ENCODE results near the gene TGFB1. TPM values are rescaled to one million over a fixed set of nuclear protein-coding genes. Genes with fewer than 3 reads are reported as not detected.

Gene TGFB1
- total and polyA plus RNA-seq, 2 of the 13 experiments (the other 11 are each of a cell fraction or from before 2014, with no cell fraction given), result 4.1 to 5.4 TPM

DNA sequence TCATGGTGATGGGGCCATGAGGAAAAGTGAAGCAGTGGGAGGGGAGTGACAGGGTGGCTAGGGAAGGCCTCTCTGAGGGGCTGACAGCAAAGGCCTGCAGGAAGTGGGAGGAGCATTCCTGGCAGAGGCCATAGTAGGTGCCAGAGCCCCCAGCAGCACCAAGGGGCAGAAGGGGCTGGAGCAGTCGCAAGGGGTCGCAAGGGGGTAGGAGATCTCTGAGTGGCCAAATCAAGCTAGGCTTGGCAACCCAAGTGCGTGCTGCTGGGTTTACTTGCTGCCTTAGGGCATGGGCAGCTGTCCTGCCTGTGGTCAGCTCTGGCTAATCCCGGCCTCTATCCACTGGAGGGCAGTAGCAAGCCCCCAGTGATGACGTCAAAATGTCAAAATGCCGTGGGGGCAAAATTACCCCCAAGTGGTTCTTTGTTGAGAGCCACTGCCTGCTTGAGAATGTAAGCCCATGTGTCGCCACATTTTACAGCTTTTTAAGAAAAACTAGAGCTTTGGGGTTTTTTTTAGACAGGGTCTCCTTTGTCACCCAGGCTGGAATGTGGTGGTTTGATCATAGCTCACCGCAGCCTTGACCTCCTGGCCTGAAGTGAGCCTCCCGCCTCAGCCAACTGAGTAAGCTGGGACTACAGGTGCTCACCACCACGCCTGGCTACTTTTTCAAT is 32.0 kb downstream of the TGFB1 start (continued):
- TF ChIP-seq EP300 (IDR thresholded peaks at IDR 0.05; ENCODE audit: low read depth in 2 of 2, low read length in 2 of 2) (peak; percentile 56 to 63; a peak in 3 of 4 replicates), EP300 (CRISPR knock-in tag; IDR thresholded peaks at IDR 0.05; ENCODE audit: borderline replicate concordance) (no peak), ZNF460 (CRISPR knock-in tag; IDR thresholded peaks at IDR 0.05; ENCODE audit: borderline replicate concordance) (peak; percentile 91), ZNF775 (CRISPR knock-in tag; IDR thresholded peaks at IDR 0.05; ENCODE audit: borderline replicate concordance) (no peak), ZNF12 (CRISPR knock-in tag; IDR thresholded peaks at IDR 0.05) (no peak; the same call in 1 of the 2 replicates), GABPB1 (CRISPR knock-in tag; IDR thresholded peaks at IDR 0.05) (no peak; the same call in 1 of the 2 replicates), ETV5 (CRISPR knock-in tag; IDR thresholded peaks at IDR 0.05; ENCODE audit: borderline replicate concordance) (no peak), ZMYM4 (CRISPR knock-in tag; IDR thresholded peaks at IDR 0.05) (peak; percentile 48), SMAD9 (CRISPR knock-in tag; IDR thresholded peaks at IDR 0.05) (no peak), HNRNPUL1 (IDR thresholded peaks at IDR 0.05; ENCODE audit: low read depth, low read length) (no peak), ZNF660 (CRISPR knock-in tag; IDR thresholded peaks at IDR 0.05; ENCODE audit: borderline replicate concordance, low read depth) (no peak), GTF2F1 (IDR thresholded peaks at IDR 0.05; ENCODE audit: low read length) (no peak)
- TF ChIP-seq, protein P1, sequence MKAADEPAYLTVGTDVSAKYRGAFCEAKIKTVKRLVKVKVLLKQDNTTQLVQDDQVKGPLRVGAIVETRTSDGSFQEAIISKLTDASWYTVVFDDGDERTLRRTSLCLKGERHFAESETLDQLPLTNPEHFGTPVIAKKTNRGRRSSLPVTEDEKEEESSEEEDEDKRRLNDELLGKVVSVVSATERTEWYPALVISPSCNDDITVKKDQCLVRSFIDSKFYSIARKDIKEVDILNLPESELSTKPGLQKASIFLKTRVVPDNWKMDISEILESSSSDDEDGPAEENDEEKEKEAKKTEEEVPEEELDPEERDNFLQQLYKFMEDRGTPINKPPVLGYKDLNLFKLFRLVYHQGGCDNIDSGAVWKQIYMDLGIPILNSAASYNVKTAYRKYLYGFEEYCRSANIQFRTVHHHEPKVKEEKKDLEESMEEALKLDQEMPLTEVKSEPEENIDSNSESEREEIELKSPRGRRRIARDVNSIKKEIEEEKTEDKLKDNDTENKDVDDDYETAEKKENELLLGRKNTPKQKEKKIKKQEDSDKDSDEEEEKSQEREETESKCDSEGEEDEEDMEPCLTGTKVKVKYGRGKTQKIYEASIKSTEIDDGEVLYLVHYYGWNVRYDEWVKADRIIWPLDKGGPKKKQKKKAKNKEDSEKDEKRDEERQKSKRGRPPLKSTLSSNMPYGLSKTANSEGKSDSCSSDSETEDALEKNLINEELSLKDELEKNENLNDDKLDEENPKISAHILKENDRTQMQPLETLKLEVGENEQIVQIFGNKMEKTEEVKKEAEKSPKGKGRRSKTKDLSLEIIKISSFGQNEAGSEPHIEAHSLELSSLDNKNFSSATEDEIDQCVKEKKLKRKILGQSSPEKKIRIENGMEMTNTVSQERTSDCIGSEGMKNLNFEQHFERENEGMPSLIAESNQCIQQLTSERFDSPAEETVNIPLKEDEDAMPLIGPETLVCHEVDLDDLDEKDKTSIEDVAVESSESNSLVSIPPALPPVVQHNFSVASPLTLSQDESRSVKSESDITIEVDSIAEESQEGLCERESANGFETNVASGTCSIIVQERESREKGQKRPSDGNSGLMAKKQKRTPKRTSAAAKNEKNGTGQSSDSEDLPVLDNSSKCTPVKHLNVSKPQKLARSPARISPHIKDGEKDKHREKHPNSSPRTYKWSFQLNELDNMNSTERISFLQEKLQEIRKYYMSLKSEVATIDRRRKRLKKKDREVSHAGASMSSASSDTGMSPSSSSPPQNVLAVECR (CRISPR knock-in tag; IDR thresholded peaks at IDR 0.05; ENCODE audit: borderline replicate concordance), result no peak
- TF ChIP-seq, protein P2, sequence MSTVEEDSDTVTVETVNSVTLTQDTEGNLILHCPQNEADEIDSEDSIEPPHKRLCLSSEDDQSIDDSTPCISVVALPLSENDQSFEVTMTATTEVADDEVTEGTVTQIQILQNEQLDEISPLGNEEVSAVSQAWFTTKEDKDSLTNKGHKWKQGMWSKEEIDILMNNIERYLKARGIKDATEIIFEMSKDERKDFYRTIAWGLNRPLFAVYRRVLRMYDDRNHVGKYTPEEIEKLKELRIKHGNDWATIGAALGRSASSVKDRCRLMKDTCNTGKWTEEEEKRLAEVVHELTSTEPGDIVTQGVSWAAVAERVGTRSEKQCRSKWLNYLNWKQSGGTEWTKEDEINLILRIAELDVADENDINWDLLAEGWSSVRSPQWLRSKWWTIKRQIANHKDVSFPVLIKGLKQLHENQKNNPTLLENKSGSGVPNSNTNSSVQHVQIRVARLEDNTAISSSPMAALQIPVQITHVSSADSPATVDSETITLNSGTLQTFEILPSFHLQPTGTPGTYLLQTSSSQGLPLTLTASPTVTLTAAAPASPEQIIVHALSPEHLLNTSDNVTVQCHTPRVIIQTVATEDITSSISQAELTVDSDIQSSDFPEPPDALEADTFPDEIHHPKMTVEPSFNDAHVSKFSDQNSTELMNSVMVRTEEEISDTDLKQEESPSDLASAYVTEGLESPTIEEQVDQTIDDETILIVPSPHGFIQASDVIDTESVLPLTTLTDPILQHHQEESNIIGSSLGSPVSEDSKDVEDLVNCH (CRISPR knock-in tag; IDR thresholded peaks at IDR 0.05), result no peak
- TF ChIP-seq, protein P3, sequence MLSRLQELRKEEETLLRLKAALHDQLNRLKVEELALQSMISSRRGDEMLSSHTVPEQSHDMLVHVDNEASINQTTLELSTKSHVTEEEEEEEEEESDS (CRISPR knock-in tag; IDR thresholded peaks at IDR 0.05; ENCODE audit: borderline replicate concordance), result no peak

Data from HepG2 (cell line).